SK-N-MC (cell line): Measurements from ENCODE around the gene DISC1.

ENCODE experiments used
- EZH2 ChIP-seq: fragments of 200-600 bp; sonication (generic); IDR thresholded peaks from one replicate; pipeline ENCODE4 v1.6.1; 2017; ENCODE audit warnings: antibody characterized with exemption
- POLR2AphosphoS5 ChIP-seq: IDR thresholded peaks from 2 replicates; pipeline ENCODE4 v1.6.1; 2012; ENCODE audit warnings: mild to moderate bottlenecking, low read depth, low read length, borderline replicate concordance

DNA sequence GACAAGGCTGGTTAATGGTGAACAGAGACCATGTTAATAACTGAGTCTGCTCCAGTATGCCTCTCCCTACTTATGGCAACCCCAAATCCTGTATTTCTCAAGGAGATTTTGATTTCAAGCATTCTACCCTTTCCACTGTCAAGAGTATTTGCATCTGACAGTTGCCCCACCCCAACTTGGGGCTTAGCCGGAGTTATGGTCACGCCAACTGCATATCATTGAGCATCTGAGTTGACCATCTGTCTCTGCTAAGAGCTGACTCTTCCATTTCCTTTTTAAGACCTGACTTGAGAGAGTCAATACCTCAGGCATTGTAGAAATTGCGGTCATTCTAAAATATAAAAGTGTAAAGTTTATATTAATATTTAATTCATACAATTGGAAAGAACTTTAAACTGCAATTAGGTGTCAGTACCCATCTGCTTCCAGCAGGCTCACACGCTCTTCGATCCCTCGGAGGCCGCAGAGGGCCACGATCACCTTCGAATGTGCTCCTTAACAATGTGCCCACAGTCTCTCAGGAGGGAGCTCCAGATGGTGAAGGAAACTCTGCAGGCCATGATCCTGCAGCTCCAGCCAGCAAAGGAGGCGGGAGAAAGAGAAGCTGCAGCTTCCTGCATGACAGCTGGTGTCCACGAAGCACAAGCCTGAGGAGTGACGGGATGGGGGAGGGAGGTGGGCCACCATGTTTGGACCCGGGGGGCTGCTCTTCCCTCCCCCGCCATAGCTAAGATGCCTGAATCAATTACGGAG is 409.8 kb downstream of the DISC1 start:
- TF ChIP-seq POLR2AphosphoS5 (no peak), EZH2 (no peak)
